GM12878 (cell line): ENCODE data around the gene TMEM14B. TPM values are rescaled to one million over a fixed set of nuclear protein-coding genes. Genes with fewer than 3 reads are reported as not detected.

Experiments
- ATAC-seq: fragments of 200-7000 bp; cut with Tn5 transposase; 3 replicates; pipeline ENCODE4 v1.9.1; 2020; ENCODE audit warnings: mild to moderate bottlenecking, moderate library complexity
- BruUV-seq: library from RNA; stranded (reverse); fragments of 400-500 nt; replicated peaks from 2 replicates; lab custom pipeline; 2021; lab: Mats Ljungman, UMichigan
- CTCF ChIA-PET: fragments of 300-600 bp; sonication (Branson Sonifier 250); formaldehyde crosslinking; extraction: SDS; loops from one replicate; lab custom pipeline; 2021; ENCODE audit warnings: inconsistent platforms; lab: Yijun Ruan, JAX
- POLR2A ChIA-PET: fragments of 350-600 bp; formaldehyde crosslinking; extraction: SDS; loops from one replicate; lab custom pipeline; 2021; ENCODE audit warnings: inconsistent platforms; lab: Charles Lee
- RAD21 ChIA-PET: fragments of 300-600 bp; sonication (Branson Sonifier 250); formaldehyde crosslinking; loops from one replicate; lab custom pipeline; 2023; ENCODE audit warnings: antibody characterized with exemption; ENCODE audit not compliant: unreplicated experiment; lab: Charles Lee
- SMC1A ChIA-PET: fragments of 300-600 bp; sonication (Branson Sonifier 250); formaldehyde crosslinking; loops from one replicate; lab custom pipeline; 2023; ENCODE audit not compliant: unreplicated experiment, uncharacterized antibody; lab: Charles Lee
- DNase-seq: peaks from one replicate; pipeline ENCODE4 v3.0.0-alpha.2; 2011; ENCODE audit warnings: low read depth, low spot score
- FAIRE-seq: peaks from 3 replicates; lab custom pipeline; 2011; peaks lifted over from hg19 to GRCh38; lab: Jason Lieb, UNC
- H2AFZ ChIP-seq: 2 replicates; pipeline ENCODE4 v1.6.0; 2011; ENCODE audit warnings: low read depth, low read length, control low read depth; ENCODE audit not compliant: control insufficient read depth
- H3K27ac ChIP-seq: 2 replicates; pipeline ENCODE4 v1.5.1; 2011; ENCODE audit warnings: control low read depth; ENCODE audit not compliant: control insufficient read depth, insufficient read depth
- H3K27me3 ChIP-seq, 2 experiments: replicated peaks in 1 of 2; 2 replicates each; pipeline versions ENCODE4 v1.6.0 to v1.6.1; 2011; ENCODE audit warnings: low read length in 1 of 2; ENCODE audit not compliant: control insufficient read depth in 2 of 2, insufficient read depth in 2 of 2
- H3K36me3 ChIP-seq, 2 experiments: 2 replicates each; pipeline ENCODE4 v1.5.1; 2011; ENCODE audit warnings: low read length in 1 of 2; ENCODE audit not compliant: control insufficient read depth in 2 of 2, insufficient read depth in 2 of 2
- H3K4me1 ChIP-seq: 2 replicates; pipeline ENCODE4 v1.6.1; 2011; ENCODE audit warnings: mild to moderate bottlenecking, low read length, moderate library complexity, mixed read lengths; ENCODE audit not compliant: control insufficient read depth, insufficient read depth
- H3K4me2 ChIP-seq: 2 replicates; pipeline ENCODE4 v1.6.0; 2011; ENCODE audit warnings: control low read depth; ENCODE audit not compliant: control insufficient read depth, insufficient read depth
- H3K4me3 ChIP-seq: fragments of 200-600 bp; sonication (generic); 2 replicates; pipeline ENCODE4 v1.5.1; 2016
- H3K79me2 ChIP-seq: 2 replicates; pipeline ENCODE4 v1.6.0; 2011; ENCODE audit warnings: low read length; ENCODE audit not compliant: control insufficient read depth, insufficient read depth
- H3K9ac ChIP-seq: 2 replicates; pipeline ENCODE4 v1.8.0; 2011; ENCODE audit warnings: low read length, control low read depth, mixed read lengths; ENCODE audit not compliant: control insufficient read depth, insufficient read depth
- H3K9me3 ChIP-seq: replicated peaks from 3 replicates; pipeline ENCODE4 v1.5.1; 2011; ENCODE audit warnings: mild to moderate bottlenecking, low read length; ENCODE audit not compliant: control insufficient read depth, insufficient read depth
- H4K20me1 ChIP-seq: 2 replicates; pipeline ENCODE4 v1.6.0; 2011; ENCODE audit not compliant: control insufficient read depth, insufficient read depth
- BHLHE40 ChIP-seq, 2 experiments: fragments of 450-650 bp in 1 of 2; IDR thresholded peaks; 2 replicates each; pipeline ENCODE4 v1.6.1; 2011 to 2017; ENCODE audit warnings: low read depth in 2 of 2, borderline replicate concordance in 1 of 2, improper control_type of control experiment in 1 of 2, low read length in 1 of 2, mild to moderate bottlenecking in 1 of 2
- EGR1 ChIP-seq, 2 experiments: IDR thresholded peaks; 1 replicate in 1 of 2; 2 replicates in 1 of 2; pipeline ENCODE4 v1.6.1; 2011 to 2012; ENCODE audit warnings: low read depth in 2 of 2, low read length in 2 of 2, borderline replicate concordance in 1 of 2, mild to moderate bottlenecking in 1 of 2, moderate library complexity in 1 of 2
- IRF5 ChIP-seq: fragments of 450-650 bp; IDR thresholded peaks from 2 replicates; pipeline ENCODE4 v1.6.1; 2017; ENCODE audit warnings: borderline replicate concordance
- MEF2B ChIP-seq: fragments of 450-650 bp; IDR thresholded peaks from 2 replicates; pipeline ENCODE4 v1.6.1; 2018; ENCODE audit warnings: mild to moderate bottlenecking, moderate library complexity; ENCODE audit not compliant: partially characterized antibody, poor library complexity, severe bottlenecking
- NBN ChIP-seq: fragments of 450-650 bp; IDR thresholded peaks from 2 replicates; pipeline ENCODE4 v1.6.1; 2016
- SUPT20H ChIP-seq: IDR thresholded peaks from 2 replicates; pipeline ENCODE4 v1.6.1; 2011; ENCODE audit warnings: low read depth, mild to moderate bottlenecking, low read length, moderate library complexity, borderline replicate concordance; ENCODE audit not compliant: control insufficient read depth
- TCF3 ChIP-seq: IDR thresholded peaks from 2 replicates; pipeline ENCODE4 v1.6.1; 2012; ENCODE audit warnings: low read depth, mild to moderate bottlenecking, low read length, borderline replicate concordance; ENCODE audit not compliant: insufficient read depth
- ZNF274 ChIP-seq: IDR thresholded peaks from one replicate; pipeline ENCODE4 v1.8.0; 2011; ENCODE audit not compliant: insufficient read length, insufficient read depth
- ZNF622 ChIP-seq: fragments of 450-650 bp; IDR thresholded peaks from 2 replicates; pipeline ENCODE4 v1.6.1; 2017; ENCODE audit warnings: mild to moderate bottlenecking, inconsistent platforms
- WGBS: methylation state at CpG from one replicate; pipeline ENCODE4 v1.1.6; 2016; ENCODE audit warnings: low lambda C conversion rate; ENCODE audit not compliant: insufficient replicate concordance, insufficient coverage; ENCODE audit errors: missing lambda C conversion rate; 5-methylcytosine and 5-hydroxymethylcytosine counted together
- in situ Hi-C: fragments of 300-500 bp; cut with MboI; formaldehyde crosslinking; loops from 9 replicates; pipeline ENCODE4 v1.14.3; 2018; ENCODE audit warnings: mixed read lengths
- intact Hi-C: fragments of 100-400 bp; cut with micrococcal nuclease; formaldehyde crosslinking; loops from one replicate; pipeline ENCODE4 v1.14.2; 2022; ENCODE audit not compliant: unreplicated experiment
- polyA plus RNA-seq, 11 experiments: library from polyadenylated mRNA; depleted of rRNA in 4 of 11; unstranded in 6 of 11; stranded (reverse) in 5 of 11; fragments of >200 nt; fragmentation: Nextera tagmentation in 4 of 11; fragmentation: Illumina TruSeq in 1 of 11; extraction: Ambion mirVana in 4 of 11; extraction: Trizol in 1 of 11; gene quantifications; 1 replicate in 1 of 11; 2 replicates in 10 of 11; pipeline versions ENCODE4 v1.2.1 to v1.2.3, GENCODE V29; 2011 to 2016; ENCODE audit warnings: inconsistent platforms in 2 of 11, missing spikeins in 2 of 11, low read depth in 1 of 11
- total RNA-seq, 4 experiments: library from RNA; depleted of rRNA in 3 of 4; stranded (reverse); fragments of >200 nt in 3 of 4; fragmentation: Illumina TruSeq in 1 of 4; extraction: Trizol in 1 of 4; gene quantifications; 2 replicates each; pipeline versions ENCODE4 v1.2.1 to v1.2.3, GENCODE V29; 2013 to 2021
- TF ChIP-seq, protein P1 (sequence below): fragments of 450-650 bp; IDR thresholded peaks from 2 replicates; pipeline ENCODE4 v1.6.1; 2017; ENCODE audit warnings: antibody characterized with exemption, mild to moderate bottlenecking, moderate library complexity
- TF ChIP-seq, protein P2 (sequence below): IDR thresholded peaks from 2 replicates; pipeline ENCODE4 v1.6.1; 2012; ENCODE audit warnings: low read depth, low read length, improper control_type of control experiment
- TF ChIP-seq, protein P3 (sequence below): IDR thresholded peaks from 2 replicates; pipeline ENCODE4 v1.6.1; 2011; ENCODE audit warnings: low read depth, mild to moderate bottlenecking, low read length, moderate library complexity, borderline replicate concordance; ENCODE audit errors: extremely low read depth

TMEM14B gene
- total and polyA plus RNA-seq, 10 of the 15 experiments (the other 5 are each of a cell fraction or from before 2014, with no cell fraction given), result 80.5 to 399 (median 136) TPM

GRCh38 chr6:10733863-10734262, 13.7 kb upstream of the TMEM14B start:
- no peak overlapping the region for H3K9ac ChIP-seq
- H3K4me3 ChIP-seq, result no peak overlapping the region
- in situ Hi-C loops (no loop called here), intact Hi-C loops (no loop called here)
- H3K27ac ChIP-seq, result no peak overlapping the region
- ChIA-PET RAD21 (no interaction called here), SMC1A (no interaction called here), POLR2A (interaction anchor here (0.5 kb wide), 1 partner anchor 295 kb away, joined by 4 read pairs; no protein-coding TSS in a partner anchor), CTCF (interaction anchor here (0.6 kb wide), 1 partner anchor 14 kb away, joined by 3 read pairs; the partner anchor contains the start of gene TMEM14B)
- ATAC-seq, result no peak
- TF ChIP-seq MEF2B (no peak), TCF3 (no peak), ZNF274 (no peak), SUPT20H (no peak), ZNF622 (no peak), NBN (no peak), EGR1 (IDR thresholded peaks at IDR 0.05; ENCODE audit: borderline replicate concordance in 1 of 2, low read depth in 2 of 2, low read length in 2 of 2) (no peak), IRF5 (no peak), BHLHE40 (IDR thresholded peaks at IDR 0.05; ENCODE audit: borderline replicate concordance in 1 of 2, low read depth in 2 of 2, low read length in 1 of 2) (no peak)
- TF ChIP-seq, protein P1, sequence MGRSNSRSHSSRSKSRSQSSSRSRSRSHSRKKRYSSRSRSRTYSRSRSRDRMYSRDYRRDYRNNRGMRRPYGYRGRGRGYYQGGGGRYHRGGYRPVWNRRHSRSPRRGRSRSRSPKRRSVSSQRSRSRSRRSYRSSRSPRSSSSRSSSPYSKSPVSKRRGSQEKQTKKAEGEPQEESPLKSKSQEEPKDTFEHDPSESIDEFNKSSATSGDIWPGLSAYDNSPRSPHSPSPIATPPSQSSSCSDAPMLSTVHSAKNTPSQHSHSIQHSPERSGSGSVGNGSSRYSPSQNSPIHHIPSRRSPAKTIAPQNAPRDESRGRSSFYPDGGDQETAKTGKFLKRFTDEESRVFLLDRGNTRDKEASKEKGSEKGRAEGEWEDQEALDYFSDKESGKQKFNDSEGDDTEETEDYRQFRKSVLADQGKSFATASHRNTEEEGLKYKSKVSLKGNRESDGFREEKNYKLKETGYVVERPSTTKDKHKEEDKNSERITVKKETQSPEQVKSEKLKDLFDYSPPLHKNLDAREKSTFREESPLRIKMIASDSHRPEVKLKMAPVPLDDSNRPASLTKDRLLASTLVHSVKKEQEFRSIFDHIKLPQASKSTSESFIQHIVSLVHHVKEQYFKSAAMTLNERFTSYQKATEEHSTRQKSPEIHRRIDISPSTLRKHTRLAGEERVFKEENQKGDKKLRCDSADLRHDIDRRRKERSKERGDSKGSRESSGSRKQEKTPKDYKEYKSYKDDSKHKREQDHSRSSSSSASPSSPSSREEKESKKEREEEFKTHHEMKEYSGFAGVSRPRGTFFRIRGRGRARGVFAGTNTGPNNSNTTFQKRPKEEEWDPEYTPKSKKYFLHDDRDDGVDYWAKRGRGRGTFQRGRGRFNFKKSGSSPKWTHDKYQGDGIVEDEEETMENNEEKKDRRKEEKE, result no peak
- TF ChIP-seq, protein P2, sequence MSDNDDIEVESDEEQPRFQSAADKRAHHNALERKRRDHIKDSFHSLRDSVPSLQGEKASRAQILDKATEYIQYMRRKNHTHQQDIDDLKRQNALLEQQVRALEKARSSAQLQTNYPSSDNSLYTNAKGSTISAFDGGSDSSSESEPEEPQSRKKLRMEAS, result no peak
- TF ChIP-seq, protein P3, sequence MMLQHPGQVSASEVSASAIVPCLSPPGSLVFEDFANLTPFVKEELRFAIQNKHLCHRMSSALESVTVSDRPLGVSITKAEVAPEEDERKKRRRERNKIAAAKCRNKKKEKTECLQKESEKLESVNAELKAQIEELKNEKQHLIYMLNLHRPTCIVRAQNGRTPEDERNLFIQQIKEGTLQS, result no peak
- H3K36me3 ChIP-seq, result peaks cover 2 to 3% of the 10 kb centered on the region in 2 experiments; a peak in 1 of 4 replicates
- no peaks in the 10 kb centered on the region for H3K79me2 ChIP-seq
- no peak for DNase-seq
- no peaks in the 10 kb centered on the region for H3K27me3 ChIP-seq
- H3K9me3 ChIP-seq, result no peaks in the 10 kb centered on the region
- FAIRE-seq, result no peak
- H2AFZ ChIP-seq, result no peak overlapping the region
- no peak overlapping the region for H3K4me2 ChIP-seq
- no TSS peak for BruUV-seq
- no peaks in the 10 kb centered on the region for H3K4me1 ChIP-seq
- 98% methylated on average over 3 of the region's 3 CpGs for WGBS
- H4K20me1 ChIP-seq, result no peaks in the 10 kb centered on the region
